ENCODE results near the gene IKZF1.

The IKZF1 gene

GRCh38 chr7:50310956-50311355, 6.4 kb downstream of the IKZF1 start:
- Histone ChIP-seq H3K79me2 (ENCODE audit: low read length) (peaks cover 100% of the 10 kb centered on the region), H3K4me2 (ENCODE audit: low read depth, low read length) (peak overlapping the region; percentile 97)

GRCh38 chr7:50312250-50313162, 8.0 kb downstream of the IKZF1 start:
- H3K36me3 ChIP-seq (replicated peaks; ENCODE audit: insufficient read depth, low read length) = no peaks in the 10 kb centered on the region
- H3K4me1 ChIP-seq (ENCODE audit: low read length) = peaks cover 37% of the 10 kb centered on the region
- TF ChIP-seq CTCF (IDR thresholded peaks at IDR 0.05; ENCODE audit: low read length) (no peak), EZH2 (optimal IDR thresholded peaks at IDR 0.05; ENCODE audit: low read depth, low read length) (no peak), EZH2phosphoT487 (IDR thresholded peaks at IDR 0.05; ENCODE audit: low read length) (no peak)
- peak; percentile 52 for DNase-seq
- peak overlapping the region; percentile 97 for H3K4me2 ChIP-seq (ENCODE audit: low read depth, low read length)
- H3K4me3 ChIP-seq (ENCODE audit: low read length) = peak overlapping the region; percentile 88
- H3K27me3 ChIP-seq (replicated peaks; ENCODE audit: insufficient read depth, low read length) = no peaks in the 10 kb centered on the region
- no peaks in the 10 kb centered on the region for H3K9me2 ChIP-seq (replicated peaks; ENCODE audit: insufficient read depth, low read length)
- H3K9me3 ChIP-seq (replicated peaks; ENCODE audit: insufficient read depth, low read length) = no peaks in the 10 kb centered on the region
- H2AFZ ChIP-seq (ENCODE audit: low read length) = no peak overlapping the region
- H3F3A ChIP-seq (ENCODE audit: insufficient read depth, low read length) = peaks cover 64% of the 10 kb centered on the region
- H4K20me1 ChIP-seq (ENCODE audit: insufficient read depth, low read length) = no peaks in the 10 kb centered on the region
- peak overlapping the region; percentile 81 for H3K27ac ChIP-seq (ENCODE audit: low read length)
- H3K9ac ChIP-seq (ENCODE audit: low read length) = peak overlapping the region; percentile 93
- peaks cover 100% of the 10 kb centered on the region for H3K79me2 ChIP-seq (ENCODE audit: low read length)

More at GRCh38 chr7:50310956-50311355, 6.4 kb downstream of the IKZF1 start:
- no peaks in the 10 kb centered on the region for H4K20me1 ChIP-seq (ENCODE audit: insufficient read depth, low read length)
- no peaks in the 10 kb centered on the region for H3K36me3 ChIP-seq (replicated peaks; ENCODE audit: insufficient read depth, low read length)
- DNase-seq = no peak
- H3K27me3 ChIP-seq (replicated peaks; ENCODE audit: insufficient read depth, low read length) = no peaks in the 10 kb centered on the region
- H3K4me1 ChIP-seq (ENCODE audit: low read length) = peaks cover 28% of the 10 kb centered on the region
- H3K4me3 ChIP-seq (ENCODE audit: low read length) = peak overlapping the region; percentile 88
- H3K9me2 ChIP-seq (replicated peaks; ENCODE audit: insufficient read depth, low read length) = no peaks in the 10 kb centered on the region
- peak overlapping the region; percentile 81 for H3K27ac ChIP-seq (ENCODE audit: low read length)
- peak overlapping the region; percentile 93 for H3K9ac ChIP-seq (ENCODE audit: low read length)
- peaks cover 61% of the 10 kb centered on the region for H3F3A ChIP-seq (ENCODE audit: insufficient read depth, low read length)
- no peaks in the 10 kb centered on the region for H3K9me3 ChIP-seq (replicated peaks; ENCODE audit: insufficient read depth, low read length)
- H2AFZ ChIP-seq (ENCODE audit: low read length) = no peak overlapping the region
- TF ChIP-seq EZH2phosphoT487 (IDR thresholded peaks at IDR 0.05; ENCODE audit: low read length) (no peak), CTCF (IDR thresholded peaks at IDR 0.05; ENCODE audit: low read length) (no peak), EZH2 (optimal IDR thresholded peaks at IDR 0.05; ENCODE audit: low read depth, low read length) (no peak)

- Histone ChIP-seq H3K79me2 (ENCODE audit: low read length) (peaks cover 100% of the 10 kb centered on the region), H3F3A (ENCODE audit: insufficient read depth, low read length) (peaks cover 54% of the 10 kb centered on the region), H3K27ac (ENCODE audit: low read length) (peak overlapping the region; percentile 80; the same call in 1 of the 2 replicates), H3K9me3 (replicated peaks; ENCODE audit: insufficient read depth, low read length) (no peaks in the 10 kb centered on the region), H3K36me3 (replicated peaks; ENCODE audit: insufficient read depth, low read length) (peaks cover 6% of the 10 kb centered on the region; the same call in 1 of the 2 replicates), H4K20me1 (ENCODE audit: insufficient read depth, low read length) (no peaks in the 10 kb centered on the region), H3K9me2 (replicated peaks; ENCODE audit: insufficient read depth, low read length) (no peaks in the 10 kb centered on the region), H3K4me3 (ENCODE audit: low read length) (peak overlapping the region; percentile 44; the same call in 1 of the 2 replicates), H3K4me2 (ENCODE audit: low read depth, low read length) (peak overlapping the region; percentile 92), H3K4me1 (ENCODE audit: low read length) (peaks cover 45% of the 10 kb centered on the region), H3K27me3 (replicated peaks; ENCODE audit: insufficient read depth, low read length) (no peaks in the 10 kb centered on the region), H2AFZ (ENCODE audit: low read length) (no peak overlapping the region), H3K9ac (ENCODE audit: low read length) (peak overlapping the region; percentile 57; the same call in 1 of the 2 replicates)
- DNase-seq = peak; percentile 20
- no peak for TF ChIP-seq EZH2 (optimal IDR thresholded peaks at IDR 0.05; ENCODE audit: low read depth, low read length)
- no peak for TF ChIP-seq EZH2phosphoT487 (IDR thresholded peaks at IDR 0.05; ENCODE audit: low read length)
- TF ChIP-seq CTCF (IDR thresholded peaks at IDR 0.05; ENCODE audit: low read length) = no peak
Measured at GRCh38 chr7:50314836-50315592, 10.5 kb downstream of the IKZF1 start.

All from MM.1S (cell line).